ENCODE data around the gene LTV1. TPM values are rescaled to one million over a fixed set of nuclear protein-coding genes. Genes with fewer than 3 reads are reported as not detected.

LTV1 gene, protein sequence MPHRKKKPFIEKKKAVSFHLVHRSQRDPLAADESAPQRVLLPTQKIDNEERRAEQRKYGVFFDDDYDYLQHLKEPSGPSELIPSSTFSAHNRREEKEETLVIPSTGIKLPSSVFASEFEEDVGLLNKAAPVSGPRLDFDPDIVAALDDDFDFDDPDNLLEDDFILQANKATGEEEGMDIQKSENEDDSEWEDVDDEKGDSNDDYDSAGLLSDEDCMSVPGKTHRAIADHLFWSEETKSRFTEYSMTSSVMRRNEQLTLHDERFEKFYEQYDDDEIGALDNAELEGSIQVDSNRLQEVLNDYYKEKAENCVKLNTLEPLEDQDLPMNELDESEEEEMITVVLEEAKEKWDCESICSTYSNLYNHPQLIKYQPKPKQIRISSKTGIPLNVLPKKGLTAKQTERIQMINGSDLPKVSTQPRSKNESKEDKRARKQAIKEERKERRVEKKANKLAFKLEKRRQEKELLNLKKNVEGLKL
- total RNA-seq (2022; extraction: Qiagen RNA extraction; ENCODE audit: low read depth): 32.9 to 38.6 TPM (median 33.9 TPM) in 5 replicates

DNA sequence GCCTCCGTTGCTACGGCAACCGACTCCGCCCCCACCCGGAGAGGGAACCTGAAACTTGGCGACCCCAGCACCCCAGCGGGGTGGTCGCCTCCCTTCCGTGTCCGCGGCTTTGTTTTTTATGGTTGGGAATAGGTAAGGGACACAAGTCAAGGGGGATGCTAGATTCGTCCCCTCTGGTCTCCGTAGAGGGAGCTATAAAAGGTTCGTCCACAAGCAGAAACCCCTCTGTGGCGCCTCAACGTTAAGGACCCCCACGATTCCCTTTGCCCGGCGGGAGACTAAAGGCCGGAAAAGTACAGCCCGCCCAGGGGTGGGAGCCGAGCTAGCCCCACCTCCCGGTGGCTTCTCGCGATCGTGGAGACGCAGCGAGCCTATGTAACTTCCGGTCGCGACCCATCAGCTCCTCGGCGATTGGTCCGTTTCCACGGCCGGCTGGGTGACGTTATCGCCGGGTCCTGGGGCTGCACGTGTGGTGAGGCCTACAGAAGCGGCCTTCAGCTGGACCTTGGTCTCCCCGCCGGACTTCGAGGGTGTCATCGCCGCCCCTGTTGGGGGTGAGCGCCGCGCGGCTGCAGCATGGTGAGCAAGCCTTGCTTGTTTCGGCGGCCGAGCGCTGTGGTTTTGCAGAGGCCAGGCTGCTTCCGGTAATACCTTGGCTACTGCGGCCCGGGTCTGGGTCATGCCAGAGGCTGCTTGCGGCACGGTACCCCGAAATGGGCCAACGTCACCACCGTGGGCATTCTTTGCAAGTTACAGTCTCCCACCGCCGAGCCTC is at the start of gene LTV1:
TSS of gene LTV1 (plus strand) at position 437 of the 775 bp plus-strand sequence. CDS start at position 577, 140 bp downstream.

DNA sequence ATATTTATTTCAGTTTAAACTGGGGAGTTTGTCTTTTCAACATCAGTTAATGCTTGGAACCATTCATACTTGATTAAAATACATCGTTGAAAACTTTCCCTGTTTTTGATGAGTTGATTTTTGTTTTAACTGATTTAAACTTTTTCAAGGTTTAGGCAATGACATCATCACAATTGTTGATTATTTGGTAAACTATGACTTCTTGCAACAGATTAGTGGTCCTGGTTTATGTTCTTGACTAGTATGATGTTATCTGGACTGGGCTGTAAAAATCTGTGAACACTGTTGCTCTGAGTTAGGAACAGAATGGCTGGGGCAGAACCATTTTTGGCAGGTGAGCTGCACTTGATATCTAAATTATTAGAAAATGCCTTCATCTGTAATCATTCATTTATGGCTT is 21.1 kb downstream of the LTV1 start, which contains the start of gene ZC2HC1B:
TSS of gene ZC2HC1B (plus strand) at position 241 of the 400 bp plus-strand sequence. CDS start at position 307, 66 bp downstream.

Other genes with a start within 250 kb of the LTV1 start
- 3.8 to 4.8 TPM (median 4.1 TPM) in 5 replicates for gene PHACTR2, start 165.4 kb upstream of the LTV1 start, total RNA-seq (2022; extraction: Qiagen RNA extraction; ENCODE audit: low read depth)
- not detected in 5 replicates for gene ZC2HC1B, start 21.1 kb downstream of the LTV1 start, total RNA-seq (2022; extraction: Qiagen RNA extraction; ENCODE audit: low read depth)
- gene PLAGL1, start 164.9 kb downstream of the LTV1 start, total RNA-seq (2022; extraction: Qiagen RNA extraction; ENCODE audit: low read depth): 5.1 to 7.5 TPM (median 7.2 TPM) in 5 replicates

Measured in A549 treated with GW870086 at 1 μM for 4 hours (cell line).